H9 (cell line): ENCODE data around the gene PHTF2. TPM values are rescaled to one million over a fixed set of nuclear protein-coding genes. Genes with fewer than 3 reads are reported as not detected.

ENCODE experiments used
- DNase-seq: peaks from one replicate; pipeline ENCODE4 v3.0.0-alpha.2; 2017
- H2AFZ ChIP-seq: one replicate; pipeline ENCODE4 v1.6.1; 2013; ENCODE audit warnings: mild to moderate bottlenecking, low read length, control low read depth, moderate library complexity
- H2AK5ac ChIP-seq: 2 replicates; pipeline ENCODE4 v1.6.1; 2013; ENCODE audit warnings: low read length, control low read depth, mixed read lengths; ENCODE audit not compliant: insufficient read length
- H2BK120ac ChIP-seq: one replicate; pipeline ENCODE4 v1.6.1; 2013; ENCODE audit warnings: low read depth, mild to moderate bottlenecking, low read length, control low read depth, inconsistent platforms; ENCODE audit not compliant: poor library complexity, severe bottlenecking
- H2BK12ac ChIP-seq: 2 replicates; pipeline ENCODE4 v1.6.1; 2013; ENCODE audit warnings: low read length, control low read depth, mixed read lengths, low read depth; ENCODE audit not compliant: insufficient read length
- H2BK15ac ChIP-seq: 2 replicates; pipeline ENCODE4 v1.6.1; 2013; ENCODE audit warnings: low read depth, low read length, control low read depth
- H2BK20ac ChIP-seq: one replicate; pipeline ENCODE4 v1.6.1; 2013; ENCODE audit warnings: low read depth, mild to moderate bottlenecking, low read length, control low read depth, inconsistent platforms; ENCODE audit not compliant: poor library complexity, severe bottlenecking
- H2BK5ac ChIP-seq: 2 replicates; pipeline ENCODE4 v1.6.1; 2013; ENCODE audit warnings: low read length, control low read depth, mixed read lengths; ENCODE audit not compliant: insufficient read length
- H3K14ac ChIP-seq: 2 replicates; pipeline ENCODE4 v1.6.1; 2013; ENCODE audit warnings: low read length, control low read depth; ENCODE audit not compliant: insufficient read depth
- H3K18ac ChIP-seq: 2 replicates; pipeline ENCODE4 v1.6.1; 2013; ENCODE audit warnings: low read depth, mild to moderate bottlenecking, mixed read lengths, low read length, control low read depth; ENCODE audit not compliant: insufficient read length
- H3K23ac ChIP-seq: 2 replicates; pipeline ENCODE4 v1.6.1; 2013; ENCODE audit warnings: low read length, control low read depth, mixed read lengths, low read depth; ENCODE audit not compliant: insufficient read length
- H3K23me2 ChIP-seq: 2 replicates; pipeline ENCODE4 v1.6.1; 2013; ENCODE audit warnings: low read depth, mild to moderate bottlenecking, mixed read lengths, low read length, control low read depth; ENCODE audit not compliant: insufficient read length, poor library complexity, severe bottlenecking
- H3K27ac ChIP-seq: 2 replicates; pipeline ENCODE4 v1.5.1; 2013; ENCODE audit warnings: low read length, control low read depth, mixed read lengths, low read depth; ENCODE audit not compliant: insufficient read length
- H3K27me3 ChIP-seq: 2 replicates; pipeline ENCODE4 v1.6.1; 2013; ENCODE audit warnings: low read length, control low read depth, inconsistent platforms; ENCODE audit not compliant: insufficient read depth
- H3K4ac ChIP-seq: 2 replicates; pipeline ENCODE4 v1.6.1; 2013; ENCODE audit warnings: low read depth, mild to moderate bottlenecking, control low read depth, inconsistent platforms, low read length, moderate library complexity
- H3K4me1 ChIP-seq: 2 replicates; pipeline ENCODE4 v1.6.1; 2013; ENCODE audit warnings: low read length, control low read depth, inconsistent platforms; ENCODE audit not compliant: insufficient read depth
- H3K4me2 ChIP-seq: 2 replicates; pipeline ENCODE4 v1.6.1; 2013; ENCODE audit warnings: low read length, control low read depth, mixed read lengths; ENCODE audit not compliant: insufficient read length, insufficient read depth
- H3K56ac ChIP-seq: 2 replicates; pipeline ENCODE4 v1.6.1; 2013; ENCODE audit warnings: low read depth, mild to moderate bottlenecking, mixed read lengths, low read length, control low read depth; ENCODE audit not compliant: insufficient read length
- H3K79me1 ChIP-seq: 2 replicates; pipeline ENCODE4 v1.6.1; 2013; ENCODE audit warnings: low read depth, mild to moderate bottlenecking, moderate library complexity, low read length, control low read depth, inconsistent platforms; ENCODE audit not compliant: insufficient read depth, poor library complexity, severe bottlenecking
- H3K79me2 ChIP-seq: 2 replicates; pipeline ENCODE4 v1.6.1; 2013; ENCODE audit warnings: low read length, control low read depth, inconsistent platforms; ENCODE audit not compliant: insufficient read depth
- H3K9ac ChIP-seq: 2 replicates; pipeline ENCODE4 v1.6.1; 2013; ENCODE audit warnings: low read length, control low read depth, mixed read lengths; ENCODE audit not compliant: insufficient read length; ENCODE audit errors: extremely low read depth
- H3K9me3 ChIP-seq: one replicate; pipeline ENCODE4 v1.6.1; 2013; ENCODE audit warnings: low read depth, low read length, inconsistent platforms; ENCODE audit not compliant: control insufficient read depth
- H3T11ph ChIP-seq: one replicate; pipeline ENCODE4 v1.6.1; 2013; ENCODE audit warnings: mild to moderate bottlenecking, low read length, control low read depth, inconsistent platforms
- H4K20me1 ChIP-seq: one replicate; pipeline ENCODE4 v1.6.1; 2013; ENCODE audit not compliant: control insufficient read depth, insufficient read length, insufficient read depth
- H4K5ac ChIP-seq: 2 replicates; pipeline ENCODE4 v1.6.1; 2013; ENCODE audit warnings: low read depth, mild to moderate bottlenecking, mixed read lengths, low read length, control low read depth; ENCODE audit not compliant: insufficient read length
- H4K8ac ChIP-seq: replicated peaks from 2 replicates; pipeline ENCODE4 v1.6.1; 2013; ENCODE audit warnings: low read length, control low read depth, mixed read lengths, low read depth; ENCODE audit not compliant: insufficient read length
- H4K91ac ChIP-seq: 2 replicates; pipeline ENCODE4 v1.6.1; 2013; ENCODE audit warnings: low read depth, mild to moderate bottlenecking, moderate library complexity, mixed read lengths, low read length, control low read depth; ENCODE audit not compliant: insufficient read length
- H3K27ac Mint-ChIP-seq, 3 experiments: 2 replicates in 2 of 3; 3 replicates in 1 of 3; pipeline ENCODE4 v1.8.0; 2020 to 2021; ENCODE audit warnings: mixed read lengths in 3 of 3, mild to moderate bottlenecking in 1 of 3, moderate library complexity in 1 of 3
- H3K27me3 Mint-ChIP-seq: 2 replicates; pipeline ENCODE4 v1.8.0; 2021; ENCODE audit warnings: low read depth, mild to moderate bottlenecking, moderate library complexity, mixed read lengths
- H3K36me3 Mint-ChIP-seq, 3 experiments: 2 replicates in 2 of 3; 3 replicates in 1 of 3; pipeline ENCODE4 v1.8.0; 2020 to 2021; ENCODE audit warnings: low read depth in 3 of 3, mixed read lengths in 3 of 3; ENCODE audit not compliant: insufficient read depth in 1 of 3
- H3K4me1 Mint-ChIP-seq, 2 experiments: 2 replicates each; pipeline ENCODE4 v1.8.0; 2020; ENCODE audit warnings: mixed read lengths in 2 of 2
- H3K4me3 Mint-ChIP-seq, 2 experiments: 2 replicates in 1 of 2; 3 replicates in 1 of 2; pipeline ENCODE4 v1.8.0; 2020 to 2021; ENCODE audit warnings: mild to moderate bottlenecking in 2 of 2, mixed read lengths in 2 of 2, moderate library complexity in 1 of 2
- H3K9me3 Mint-ChIP-seq, 2 experiments: 2 replicates in 1 of 2; 3 replicates in 1 of 2; pipeline ENCODE4 v1.8.0; 2020; ENCODE audit warnings: mild to moderate bottlenecking in 2 of 2, mixed read lengths in 2 of 2, moderate library complexity in 1 of 2
- WGBS: extraction: QIAGEN DNeasy Blood & Tissue Kit; methylation state at CpG from one replicate; pipeline ENCODE4 v1.1.7; 2013; ENCODE audit warnings: missing lambda C conversion rate, low lambda C conversion rate, mixed read lengths; ENCODE audit not compliant: insufficient read length; ENCODE audit errors: extremely low coverage; 5-methylcytosine and 5-hydroxymethylcytosine counted together
- total RNA-seq: library from RNA; stranded (reverse); gene quantifications from 2 replicates; pipeline ENCODE4 v1.2.1, GENCODE V29; 2021
- TF ChIP-seq, protein P1 (sequence below): fragments of 200-600 bp; sonication (generic); conservative IDR thresholded peaks from 3 replicates; pipeline ENCODE4 v1.8.0; 2021; ENCODE audit warnings: antibody characterized with exemption, mild to moderate bottlenecking

PHTF2 gene
- total RNA-seq, 1 experiment from 2014 or later, result 16.2 TPM

DNA sequence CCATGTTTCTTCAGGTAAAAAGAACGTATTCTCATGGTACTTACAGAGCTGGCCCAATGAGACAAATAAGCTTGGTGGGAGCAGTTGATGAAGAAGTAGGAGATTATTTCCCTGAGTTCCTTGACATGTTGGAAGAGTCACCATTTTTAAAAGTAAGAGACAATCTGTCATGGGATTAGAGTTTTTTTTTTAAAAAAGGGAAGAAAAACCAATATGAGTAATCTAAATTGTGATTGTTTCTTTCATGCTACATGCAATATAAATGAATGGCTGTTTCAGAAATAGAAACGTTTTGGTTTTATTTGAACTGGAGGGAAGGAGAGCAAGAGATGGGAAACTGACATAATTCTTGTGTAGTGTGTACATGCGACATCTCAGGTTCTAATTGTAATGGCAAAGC, 33.1 kb upstream of the PHTF2 start:
- no peak overlapping the region for H2BK12ac ChIP-seq
- no peak overlapping the region for H3T11ph ChIP-seq
- no peak for DNase-seq
- no peak overlapping the region for H3K14ac ChIP-seq
- no peak overlapping the region for H3K4me2 ChIP-seq
- no peaks in the 10 kb centered on the region for H3K27me3 Mint-ChIP-seq
- H3K27ac Mint-ChIP-seq, result peak overlapping the region in 1 of 3 experiments; percentile 41; a peak in 3 of 7 replicates
- no peak overlapping the region for H3K18ac ChIP-seq
- H2BK5ac ChIP-seq, result no peak overlapping the region
- no peak overlapping the region for H3K27ac ChIP-seq
- no peaks in the 10 kb centered on the region for H4K20me1 ChIP-seq
- H2AK5ac ChIP-seq, result no peak overlapping the region
- no peak overlapping the region for H2AFZ ChIP-seq
- peaks cover 2% of the 10 kb centered on the region for H3K79me1 ChIP-seq
- no peaks in the 10 kb centered on the region; the same call in 1 of the 2 replicates for H3K79me2 ChIP-seq
- H2BK20ac ChIP-seq, result no peak overlapping the region
- TF ChIP-seq, protein P1, sequence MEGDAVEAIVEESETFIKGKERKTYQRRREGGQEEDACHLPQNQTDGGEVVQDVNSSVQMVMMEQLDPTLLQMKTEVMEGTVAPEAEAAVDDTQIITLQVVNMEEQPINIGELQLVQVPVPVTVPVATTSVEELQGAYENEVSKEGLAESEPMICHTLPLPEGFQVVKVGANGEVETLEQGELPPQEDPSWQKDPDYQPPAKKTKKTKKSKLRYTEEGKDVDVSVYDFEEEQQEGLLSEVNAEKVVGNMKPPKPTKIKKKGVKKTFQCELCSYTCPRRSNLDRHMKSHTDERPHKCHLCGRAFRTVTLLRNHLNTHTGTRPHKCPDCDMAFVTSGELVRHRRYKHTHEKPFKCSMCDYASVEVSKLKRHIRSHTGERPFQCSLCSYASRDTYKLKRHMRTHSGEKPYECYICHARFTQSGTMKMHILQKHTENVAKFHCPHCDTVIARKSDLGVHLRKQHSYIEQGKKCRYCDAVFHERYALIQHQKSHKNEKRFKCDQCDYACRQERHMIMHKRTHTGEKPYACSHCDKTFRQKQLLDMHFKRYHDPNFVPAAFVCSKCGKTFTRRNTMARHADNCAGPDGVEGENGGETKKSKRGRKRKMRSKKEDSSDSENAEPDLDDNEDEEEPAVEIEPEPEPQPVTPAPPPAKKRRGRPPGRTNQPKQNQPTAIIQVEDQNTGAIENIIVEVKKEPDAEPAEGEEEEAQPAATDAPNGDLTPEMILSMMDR, result no peak
- H3K56ac ChIP-seq, result no peak overlapping the region
- H3K9ac ChIP-seq, result no peak overlapping the region
- H3K4me1 ChIP-seq, result no peaks in the 10 kb centered on the region; the same call in 1 of the 2 replicates
- H3K9me3 ChIP-seq, result no peaks in the 10 kb centered on the region
- no peak overlapping the region for H4K8ac ChIP-seq
- H3K27me3 ChIP-seq, result no peaks in the 10 kb centered on the region
- H2BK15ac ChIP-seq, result no peak overlapping the region
- no peak overlapping the region for H2BK120ac ChIP-seq
- H3K36me3 Mint-ChIP-seq, result peaks cover 8 to 21% (median 18%) of the 10 kb centered on the region in 3 experiments; a peak in 6 of 7 replicates
- H3K23ac ChIP-seq, result no peak overlapping the region
- no peak overlapping the region for H4K5ac ChIP-seq
- peaks cover 0 to 12% of the 10 kb centered on the region in 2 experiments; a peak in 3 of 4 replicates for H3K4me1 Mint-ChIP-seq
- no peak overlapping the region for H3K4me3 Mint-ChIP-seq
- no peaks in the 10 kb centered on the region for H3K23me2 ChIP-seq
- H3K9me3 Mint-ChIP-seq, result no peaks in the 10 kb centered on the region
- WGBS, result no CpG with 5 or more reads among the region's 3 CpGs
- H4K91ac ChIP-seq, result no peak overlapping the region
- no peak overlapping the region for H3K4ac ChIP-seq
